Thyroid gland (tissue), 4 donors: ENCODE measurements around the gene DNM3.

ENCODE experiments used
- CTCF ChIP-seq, 6 experiments: fragments of 200-600 bp in 3 of 6; fragments of 450-650 bp in 3 of 6; sonication (generic) in 3 of 6; IDR thresholded peaks; one replicate each; pipeline ENCODE4 v1.5.1; 2016 to 2019; ENCODE audit warnings: antibody characterized with exemption in 6 of 6, mild to moderate bottlenecking in 2 of 6, inconsistent platforms in 1 of 6, moderate library complexity in 1 of 6
- POLR2A ChIP-seq, 2 donors: fragments of 450-650 bp; IDR thresholded peaks; one replicate each; pipeline ENCODE4 v1.6.1; 2017; ENCODE audit warnings: antibody characterized with exemption in 2 of 2, mild to moderate bottlenecking in 2 of 2, moderate library complexity in 1 of 2

GRCh38 chr1:172352435-172352834 is 511.1 kb downstream of the DNM3 start:
- TF ChIP-seq CTCF (IDR thresholded peaks at IDR 0.05) (no peak), POLR2A (IDR thresholded peaks at IDR 0.05) (no peak)
